Astrocyte (in vitro differentiated cells and primary cell): ENCODE results near the gene KLK13.

Experiments used
- EZH2 ChIP-seq: IDR thresholded peaks from 2 replicates; pipeline ENCODE4 v1.6.1; 2012; ENCODE audit warnings: mild to moderate bottlenecking, low read length, inconsistent platforms; ENCODE audit not compliant: insufficient read depth
- TF ChIP-seq, protein P1 (sequence below): IDR thresholded peaks from 2 replicates; pipeline ENCODE4 v1.5.1; 2011; ENCODE audit warnings: low read depth, mild to moderate bottlenecking, inconsistent platforms, low read length, moderate library complexity; ENCODE audit not compliant: insufficient read depth

DNA sequence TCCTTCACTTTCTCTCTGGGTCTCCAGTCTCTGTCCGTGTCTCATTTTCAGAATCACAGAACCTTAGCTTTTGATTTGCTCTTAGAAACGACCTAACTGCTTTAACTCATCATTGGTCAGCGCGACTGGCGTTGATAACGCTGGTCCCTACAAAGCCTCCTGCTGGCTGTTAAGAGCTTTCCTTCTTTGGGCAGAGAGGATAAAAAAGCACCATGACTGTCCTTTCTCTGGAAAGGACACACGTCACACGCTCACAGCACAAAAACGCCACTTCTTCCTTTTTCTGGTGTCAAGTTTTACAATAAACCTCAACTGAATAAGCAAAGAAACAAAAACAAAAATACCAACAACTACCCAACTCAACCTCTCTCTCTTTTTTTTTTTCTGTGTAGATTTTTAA, 28.4 kb downstream of the KLK13 start:
- TF ChIP-seq, protein P1, sequence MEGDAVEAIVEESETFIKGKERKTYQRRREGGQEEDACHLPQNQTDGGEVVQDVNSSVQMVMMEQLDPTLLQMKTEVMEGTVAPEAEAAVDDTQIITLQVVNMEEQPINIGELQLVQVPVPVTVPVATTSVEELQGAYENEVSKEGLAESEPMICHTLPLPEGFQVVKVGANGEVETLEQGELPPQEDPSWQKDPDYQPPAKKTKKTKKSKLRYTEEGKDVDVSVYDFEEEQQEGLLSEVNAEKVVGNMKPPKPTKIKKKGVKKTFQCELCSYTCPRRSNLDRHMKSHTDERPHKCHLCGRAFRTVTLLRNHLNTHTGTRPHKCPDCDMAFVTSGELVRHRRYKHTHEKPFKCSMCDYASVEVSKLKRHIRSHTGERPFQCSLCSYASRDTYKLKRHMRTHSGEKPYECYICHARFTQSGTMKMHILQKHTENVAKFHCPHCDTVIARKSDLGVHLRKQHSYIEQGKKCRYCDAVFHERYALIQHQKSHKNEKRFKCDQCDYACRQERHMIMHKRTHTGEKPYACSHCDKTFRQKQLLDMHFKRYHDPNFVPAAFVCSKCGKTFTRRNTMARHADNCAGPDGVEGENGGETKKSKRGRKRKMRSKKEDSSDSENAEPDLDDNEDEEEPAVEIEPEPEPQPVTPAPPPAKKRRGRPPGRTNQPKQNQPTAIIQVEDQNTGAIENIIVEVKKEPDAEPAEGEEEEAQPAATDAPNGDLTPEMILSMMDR = no peak
- TF ChIP-seq EZH2 = no peak
